Measurements from ENCODE around the gene CFAP45.

CFAP45 gene

DNA sequence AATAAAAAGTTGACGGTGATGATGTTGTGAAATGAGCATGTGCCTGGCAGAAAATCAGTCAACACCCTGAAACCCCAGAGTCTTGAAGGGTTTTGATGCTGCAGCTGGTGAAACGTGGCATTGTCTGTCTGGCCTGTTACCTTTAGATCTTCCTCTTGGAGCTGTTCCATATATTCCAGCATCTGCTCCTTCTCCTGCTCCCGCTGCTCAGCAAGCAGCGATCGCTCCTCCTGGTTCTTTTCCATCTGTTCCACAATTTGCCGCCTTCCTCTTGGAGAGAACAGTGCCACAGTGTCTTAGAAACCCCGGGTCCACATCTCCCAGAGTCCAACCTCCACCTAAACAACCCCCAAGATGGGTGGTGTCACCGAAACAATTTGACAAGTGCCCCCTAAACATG, 15.7 kb downstream of the CFAP45 start:
- no peak for DNase-seq (ENCODE audit: low read depth)
- no peak overlapping the region for H3K4me3 ChIP-seq (ENCODE audit: control insufficient read depth, low read depth, low read length)
- TF ChIP-seq, protein P1, sequence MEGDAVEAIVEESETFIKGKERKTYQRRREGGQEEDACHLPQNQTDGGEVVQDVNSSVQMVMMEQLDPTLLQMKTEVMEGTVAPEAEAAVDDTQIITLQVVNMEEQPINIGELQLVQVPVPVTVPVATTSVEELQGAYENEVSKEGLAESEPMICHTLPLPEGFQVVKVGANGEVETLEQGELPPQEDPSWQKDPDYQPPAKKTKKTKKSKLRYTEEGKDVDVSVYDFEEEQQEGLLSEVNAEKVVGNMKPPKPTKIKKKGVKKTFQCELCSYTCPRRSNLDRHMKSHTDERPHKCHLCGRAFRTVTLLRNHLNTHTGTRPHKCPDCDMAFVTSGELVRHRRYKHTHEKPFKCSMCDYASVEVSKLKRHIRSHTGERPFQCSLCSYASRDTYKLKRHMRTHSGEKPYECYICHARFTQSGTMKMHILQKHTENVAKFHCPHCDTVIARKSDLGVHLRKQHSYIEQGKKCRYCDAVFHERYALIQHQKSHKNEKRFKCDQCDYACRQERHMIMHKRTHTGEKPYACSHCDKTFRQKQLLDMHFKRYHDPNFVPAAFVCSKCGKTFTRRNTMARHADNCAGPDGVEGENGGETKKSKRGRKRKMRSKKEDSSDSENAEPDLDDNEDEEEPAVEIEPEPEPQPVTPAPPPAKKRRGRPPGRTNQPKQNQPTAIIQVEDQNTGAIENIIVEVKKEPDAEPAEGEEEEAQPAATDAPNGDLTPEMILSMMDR (IDR thresholded peaks at IDR 0.05; ENCODE audit: control insufficient read depth, insufficient read depth, low read depth, low read length, missing control alignments) = no peak

DNA sequence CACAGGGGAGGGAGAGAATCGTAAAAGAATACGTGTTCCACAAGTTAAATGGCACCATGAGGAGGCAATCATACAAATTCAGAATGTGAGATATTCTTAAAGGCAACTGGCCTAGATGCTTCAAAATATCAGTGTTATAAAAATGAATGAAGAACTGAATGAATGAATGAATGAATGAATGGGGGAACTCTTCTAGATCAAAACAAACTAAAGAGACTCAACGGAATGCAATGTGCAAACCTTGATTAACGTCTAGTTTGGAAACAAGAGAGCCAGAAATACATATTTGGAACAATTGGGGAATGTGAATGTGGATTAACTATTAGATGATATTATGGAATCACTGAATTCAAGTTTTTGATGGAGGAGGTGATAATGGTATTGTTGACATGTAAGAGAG, 16.8 kb downstream of the CFAP45 start:
- no peak overlapping the region for H3K4me3 ChIP-seq (ENCODE audit: control insufficient read depth, low read depth, low read length)
- DNase-seq (ENCODE audit: low read depth) = no peak
- TF ChIP-seq, protein P1 (IDR thresholded peaks at IDR 0.05; ENCODE audit: control insufficient read depth, insufficient read depth, low read depth, low read length, missing control alignments) = no peak

DNA sequence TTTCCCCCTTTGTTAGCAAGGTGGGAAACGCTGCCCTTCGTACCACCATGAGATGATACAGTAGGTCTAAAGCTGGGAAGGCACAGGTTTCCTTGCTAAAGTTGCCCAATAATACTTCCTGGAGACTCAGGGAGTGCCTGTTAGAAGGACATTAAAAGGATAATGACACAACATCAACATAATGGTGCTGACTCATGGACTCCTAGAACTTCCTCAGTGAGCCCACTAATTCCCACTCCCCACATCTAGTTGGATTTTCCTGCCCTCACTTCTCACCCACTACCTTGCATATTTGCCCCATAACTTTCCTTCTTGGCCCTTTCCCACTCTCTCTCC, 17.5 kb downstream of the CFAP45 start:
- DNase-seq (ENCODE audit: low read depth) = no peak
- H3K4me3 ChIP-seq (ENCODE audit: control insufficient read depth, low read depth, low read length) = no peak overlapping the region
- TF ChIP-seq, protein P1 (IDR thresholded peaks at IDR 0.05; ENCODE audit: control insufficient read depth, insufficient read depth, low read depth, low read length, missing control alignments) = no peak

DNA sequence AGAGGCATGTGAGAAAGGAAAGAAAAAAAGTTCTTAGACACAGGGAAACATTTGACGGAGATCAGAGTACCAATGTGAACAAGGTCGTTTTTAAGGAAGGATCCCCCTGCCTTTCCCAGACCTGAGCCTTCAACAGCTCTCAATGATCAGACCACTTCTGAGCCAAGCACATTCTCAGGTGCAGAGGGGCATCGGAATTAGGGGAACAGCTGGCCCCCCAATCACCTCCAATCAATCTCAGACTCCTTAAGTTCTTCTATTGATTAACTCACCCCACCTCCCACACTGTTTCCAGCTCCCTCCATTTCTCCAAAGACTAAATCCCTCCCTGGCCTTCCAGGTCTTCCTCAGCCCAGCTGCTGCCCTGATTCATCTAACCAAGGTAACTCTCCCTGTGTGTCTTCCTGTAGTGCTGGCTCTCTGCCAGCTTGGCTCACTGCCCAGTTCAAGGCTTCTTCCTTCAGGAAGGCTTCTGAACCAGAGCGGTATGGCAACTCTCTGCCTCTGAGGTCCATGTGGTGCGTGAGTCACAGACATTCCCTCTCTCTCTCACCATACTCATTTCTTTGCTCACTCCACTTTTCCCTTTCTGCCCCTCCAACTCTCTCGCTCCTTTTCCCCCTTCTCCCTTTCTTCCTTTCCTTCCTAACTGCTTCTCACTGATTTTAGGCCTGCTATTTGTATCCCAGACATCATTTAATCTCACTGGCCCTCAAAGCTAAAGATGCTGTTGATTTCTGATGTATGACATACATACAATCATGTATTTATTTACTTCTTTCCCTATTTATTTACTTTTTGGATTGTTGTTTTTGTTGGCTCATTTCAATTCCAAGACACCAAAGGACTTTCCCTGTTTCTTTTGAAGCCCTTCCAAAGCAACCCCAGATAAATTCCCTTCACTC, 18.1 kb downstream of the CFAP45 start:
- TF ChIP-seq, protein P1 (IDR thresholded peaks at IDR 0.05; ENCODE audit: control insufficient read depth, insufficient read depth, low read depth, low read length, missing control alignments) = no peak
- H3K4me3 ChIP-seq (ENCODE audit: control insufficient read depth, low read depth, low read length) = no peak overlapping the region
- peak; percentile 88 for DNase-seq (ENCODE audit: low read depth)

DNA sequence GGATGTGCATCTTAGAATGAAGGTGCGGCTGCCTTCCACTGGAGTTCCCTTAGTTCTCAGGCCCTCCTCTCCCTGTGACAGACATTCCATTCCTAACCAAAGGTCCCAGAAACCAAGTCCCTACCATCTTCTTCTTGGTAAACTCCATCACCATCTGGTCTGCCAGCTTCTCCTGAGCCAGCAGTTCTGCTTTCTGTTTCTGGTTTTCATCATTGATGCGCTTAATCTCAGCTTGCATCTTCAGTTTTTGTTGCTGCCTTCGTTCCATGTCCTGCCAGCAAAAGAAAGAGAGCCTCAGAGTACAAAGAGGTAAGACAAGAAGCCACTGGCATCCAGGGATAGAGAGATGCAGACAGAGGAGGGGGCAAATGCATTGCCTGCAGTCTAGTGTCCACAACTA, 19.5 kb downstream of the CFAP45 start:
- no peak for DNase-seq (ENCODE audit: low read depth)
- no peak overlapping the region for H3K4me3 ChIP-seq (ENCODE audit: control insufficient read depth, low read depth, low read length)
- TF ChIP-seq, protein P1 (IDR thresholded peaks at IDR 0.05; ENCODE audit: control insufficient read depth, insufficient read depth, low read depth, low read length, missing control alignments) = no peak

DNA sequence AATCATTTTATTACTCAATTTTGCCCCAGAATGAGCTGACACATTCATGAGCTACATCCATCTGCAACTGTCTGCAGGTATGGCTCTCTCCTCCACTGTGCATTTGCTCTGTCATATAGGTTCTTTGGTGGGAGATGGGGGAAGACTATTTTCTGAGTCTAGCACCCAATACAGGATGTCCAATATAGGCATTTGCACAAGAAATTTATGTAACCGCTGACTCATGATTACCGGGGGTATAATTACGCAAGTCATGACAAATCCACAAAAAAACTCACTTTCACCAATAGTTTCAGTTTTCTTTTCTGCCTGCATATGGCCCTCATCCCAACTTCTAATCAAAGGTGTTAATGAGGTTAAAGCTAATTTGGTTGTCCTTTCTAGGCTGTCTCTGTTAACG, 20.0 kb downstream of the CFAP45 start:
- DNase-seq (ENCODE audit: low read depth) = peak; percentile 46
- TF ChIP-seq, protein P1 (IDR thresholded peaks at IDR 0.05; ENCODE audit: control insufficient read depth, insufficient read depth, low read depth, low read length, missing control alignments) = no peak
- H3K4me3 ChIP-seq (ENCODE audit: control insufficient read depth, low read depth, low read length) = no peak overlapping the region
